T-helper 2 cell treated with Interferon-gamma antibody and Interleukin-4, amounts not matched to agents 100 ng/mL and 5 ng/mL, for 36 hours (primary cell): ENCODE measurements around the gene RBX1. TPM values are rescaled to one million over a fixed set of nuclear protein-coding genes. Genes with fewer than 3 reads are reported as not detected.
"Not testable (repeated sequence)": the region's sequence is repeated elsewhere in the genome, so short reads cannot be mapped to it uniquely, and the experiment has no call there.

Source experiments
- intact Hi-C: fragments of 100-400 bp; cut with micrococcal nuclease; formaldehyde crosslinking; loops from one replicate; pipeline ENCODE4 v1.15.1; 2023
- total RNA-seq: library from RNA; stranded (reverse); gene quantifications from 2 replicates; pipeline ENCODE4 v1.2.3, GENCODE V29; 2022

RBX1 gene
- total RNA-seq: 84.9 and 86.8 TPM in 2 replicates

GRCh38 chr22:40950962-40951794, at the start of gene RBX1:
TSS of gene RBX1 (plus strand) at chr22:40951378. CDS start at chr22:40951399, 21 bp downstream.
- intact Hi-C loops: loop anchor here (1.0 to 5.0 kb wide), 8 partner anchors 72 to 671 kb away; partner anchors contain the start of genes DESI1, MRTFA, RANGAP1 and SLC25A17

- intact Hi-C loops: no loop called here
Observed at GRCh38 chr22:40904101-40904500, 47.1 kb upstream of the RBX1 start.

GRCh38 chr22:40908895-40909294, 42.3 kb upstream of the RBX1 start:
- intact Hi-C loops: no loop called here

GRCh38 chr22:40911772-40912171, 39.4 kb upstream of the RBX1 start:
- intact Hi-C loops: no loop called here

- intact Hi-C loops: not testable (repeated sequence)
Observed at GRCh38 chr22:40912987-40913386, 38.2 kb upstream of the RBX1 start.

- intact Hi-C loops: no loop called here
Observed at GRCh38 chr22:40919446-40919845, 31.7 kb upstream of the RBX1 start.

- intact Hi-C loops: loop anchor here (5.0 kb wide), 1 partner anchor 287 kb away; the partner anchor contains the start of gene L3MBTL2
Observed at GRCh38 chr22:40920526-40920925, 30.7 kb upstream of the RBX1 start.

GRCh38 chr22:40922484-40923303, 28.5 kb upstream of the RBX1 start:
- intact Hi-C loops: loop anchor here (1.0 to 5.0 kb wide), 2 partner anchors 285 to 315 kb away; partner anchors contain the start of gene L3MBTL2

GRCh38 chr22:40928657-40929056, 22.5 kb upstream of the RBX1 start:
- intact Hi-C loops: no loop called here

- intact Hi-C loops: no loop called here
Observed at GRCh38 chr22:40932396-40932795, 18.8 kb upstream of the RBX1 start.

- intact Hi-C loops: no loop called here
Observed at GRCh38 chr22:40939202-40939601, 12.0 kb upstream of the RBX1 start.

GRCh38 chr22:40951795-40952605, 822 bp downstream of the RBX1 start:
- intact Hi-C loops: loop anchor here (1.0 to 5.0 kb wide), 8 partner anchors 71 to 670 kb away; partner anchors contain the start of genes DESI1, MRTFA, RANGAP1 and SLC25A17

- intact Hi-C loops: loop anchor here (5.0 kb wide), 2 partner anchors 349 to 669 kb away; partner anchors contain the start of genes DESI1, XRCC6 and ZC3H7B
Observed at GRCh38 chr22:40953471-40953870, 2.3 kb downstream of the RBX1 start.

GRCh38 chr22:40954113-40954512, 2.9 kb downstream of the RBX1 start:
- intact Hi-C loops: loop anchor here (5.0 kb wide), 2 partner anchors 348 to 668 kb away; partner anchors contain the start of genes DESI1, XRCC6 and ZC3H7B

- intact Hi-C loops: no loop called here
Observed at GRCh38 chr22:40955571-40955970, 4.4 kb downstream of the RBX1 start.

GRCh38 chr22:40957601-40958000, 6.4 kb downstream of the RBX1 start:
- intact Hi-C loops: no loop called here

- intact Hi-C loops: no loop called here
Observed at GRCh38 chr22:40958299-40958698, 7.1 kb downstream of the RBX1 start.

- intact Hi-C loops: no loop called here
Observed at GRCh38 chr22:40960145-40960544, 9.0 kb downstream of the RBX1 start.

GRCh38 chr22:40965936-40966725, 15.0 kb downstream of the RBX1 start:
- intact Hi-C loops: no loop called here

GRCh38 chr22:40966726-40967085, 15.5 kb downstream of the RBX1 start:
- intact Hi-C loops: no loop called here
